NT2/D1 (cell line): ENCODE measurements around the gene ALG1.

Experiments
- DNase-seq: peaks from one replicate; pipeline ENCODE4 v3.0.0-alpha.2; 2011; ENCODE audit warnings: low read depth, low spot score
- H3K27me3 ChIP-seq: 2 replicates; pipeline ENCODE4 v1.6.0; 2011; ENCODE audit warnings: mild to moderate bottlenecking; ENCODE audit not compliant: insufficient read length, insufficient read depth
- H3K36me3 ChIP-seq: 2 replicates; pipeline ENCODE4 v1.6.1; 2011; ENCODE audit warnings: mild to moderate bottlenecking, low read length, mixed read lengths; ENCODE audit not compliant: insufficient read depth, insufficient read length
- H3K4me1 ChIP-seq: 2 replicates; pipeline ENCODE4 v1.5.1; 2011; ENCODE audit not compliant: insufficient read depth, insufficient read length
- H3K4me3 ChIP-seq: 2 replicates; pipeline ENCODE4 v1.5.1; 2011; ENCODE audit warnings: low read depth; ENCODE audit not compliant: insufficient read length
- H3K9ac ChIP-seq: 2 replicates; pipeline ENCODE4 v1.6.0; 2011; ENCODE audit warnings: low read depth; ENCODE audit not compliant: insufficient read length
- H3K9me3 ChIP-seq: 2 replicates; pipeline ENCODE4 v1.5.1; 2011; ENCODE audit warnings: mild to moderate bottlenecking, low read length; ENCODE audit not compliant: insufficient read depth
- SUZ12 ChIP-seq: IDR thresholded peaks from 2 replicates; pipeline ENCODE4 v1.6.1; 2011; ENCODE audit not compliant: insufficient read length, insufficient read depth; ENCODE audit errors: extremely low read depth
- YY1 ChIP-seq: IDR thresholded peaks from 2 replicates; pipeline ENCODE4 v1.6.1; 2011; ENCODE audit not compliant: insufficient read length, insufficient read depth
- ZNF274 ChIP-seq: IDR thresholded peaks from 2 replicates; pipeline ENCODE4 v1.6.1; 2011; ENCODE audit warnings: mild to moderate bottlenecking, low read depth, low read length

Gene ALG1

GRCh38 chr16:5046914-5047313, 24.7 kb upstream of the ALG1 start:
- H3K27me3 ChIP-seq = no peaks in the 10 kb centered on the region
- peaks cover 23% of the 10 kb centered on the region for H3K36me3 ChIP-seq
- peaks cover 6% of the 10 kb centered on the region for H3K4me1 ChIP-seq
- H3K4me3 ChIP-seq = no peak overlapping the region
- TF ChIP-seq YY1 (no peak), ZNF274 (no peak), SUZ12 (no peak)
- H3K9ac ChIP-seq = no peak overlapping the region
- H3K9me3 ChIP-seq = no peaks in the 10 kb centered on the region
- no peak for DNase-seq

- Histone ChIP-seq H3K36me3 (peaks cover 8% of the 10 kb centered on the region), H3K9me3 (no peaks in the 10 kb centered on the region), H3K4me3 (no peak overlapping the region), H3K9ac (no peak overlapping the region), H3K4me1 (peaks cover 5% of the 10 kb centered on the region), H3K27me3 (no peaks in the 10 kb centered on the region)
- TF ChIP-seq SUZ12 (no peak), ZNF274 (no peak), YY1 (no peak)
- no peak for DNase-seq
These were observed 16.5 kb upstream of the ALG1 start for GRCh38 chr16:5054876-5055865.

DNA sequence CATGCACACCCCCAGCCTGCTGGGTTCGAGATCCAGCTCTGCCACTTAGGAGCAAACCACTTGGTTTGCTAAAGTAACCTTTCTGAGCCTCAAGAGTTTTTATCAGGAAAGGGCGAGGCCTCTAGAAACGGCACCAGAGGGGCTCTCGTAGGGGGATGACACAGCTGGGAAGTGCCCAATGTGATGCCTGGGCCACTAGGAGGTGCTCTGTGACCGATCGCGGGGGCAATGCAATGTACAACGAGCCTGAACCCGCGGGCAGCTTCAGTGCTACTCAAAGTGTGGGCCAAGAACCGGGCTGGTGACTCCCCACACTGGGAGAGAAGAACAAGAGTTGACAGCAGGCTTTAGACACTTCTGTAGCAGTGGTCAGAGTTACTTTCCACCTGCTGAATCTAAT, 15.3 kb upstream of the ALG1 start:
- Histone ChIP-seq H3K4me1 (peaks cover 8% of the 10 kb centered on the region), H3K4me3 (no peak overlapping the region), H3K9me3 (no peaks in the 10 kb centered on the region), H3K36me3 (peaks cover 8% of the 10 kb centered on the region), H3K27me3 (no peaks in the 10 kb centered on the region), H3K9ac (peak overlapping the region; percentile 5)
- DNase-seq = no peak
- no peak for TF ChIP-seq ZNF274

GRCh38 chr16:5058476-5058875, 13.2 kb upstream of the ALG1 start:
- no peaks in the 10 kb centered on the region for H3K27me3 ChIP-seq
- DNase-seq = peak; percentile 96
- H3K4me1 ChIP-seq = peaks cover 18% of the 10 kb centered on the region
- no peaks in the 10 kb centered on the region for H3K9me3 ChIP-seq
- peak overlapping the region; percentile 16 for H3K4me3 ChIP-seq
- H3K9ac ChIP-seq = peak overlapping the region; percentile 46
- H3K36me3 ChIP-seq = peaks cover 8% of the 10 kb centered on the region
- no peak for TF ChIP-seq ZNF274
- TF ChIP-seq YY1 = no peak
- no peak for TF ChIP-seq SUZ12

GRCh38 chr16:5059386-5060072, 12.1 kb upstream of the ALG1 start:
- peak; percentile 77 for DNase-seq
- TF ChIP-seq SUZ12 (no peak), YY1 (no peak), ZNF274 (no peak)
- H3K4me3 ChIP-seq = no peak overlapping the region
- H3K9me3 ChIP-seq = no peaks in the 10 kb centered on the region
- H3K36me3 ChIP-seq = peaks cover 4% of the 10 kb centered on the region
- H3K4me1 ChIP-seq = peaks cover 18% of the 10 kb centered on the region
- peak overlapping the region; percentile 79 for H3K9ac ChIP-seq
- H3K27me3 ChIP-seq = no peaks in the 10 kb centered on the region

- Histone ChIP-seq H3K4me3 (no peak overlapping the region), H3K4me1 (peaks cover 18% of the 10 kb centered on the region), H3K36me3 (peaks cover 4% of the 10 kb centered on the region), H3K27me3 (no peaks in the 10 kb centered on the region), H3K9ac (peak overlapping the region; percentile 79), H3K9me3 (no peaks in the 10 kb centered on the region)
- DNase-seq = no peak
- TF ChIP-seq SUZ12 (no peak), ZNF274 (no peak), YY1 (no peak)
These were observed 11.5 kb upstream of the ALG1 start for GRCh38 chr16:5060073-5060641.

DNA sequence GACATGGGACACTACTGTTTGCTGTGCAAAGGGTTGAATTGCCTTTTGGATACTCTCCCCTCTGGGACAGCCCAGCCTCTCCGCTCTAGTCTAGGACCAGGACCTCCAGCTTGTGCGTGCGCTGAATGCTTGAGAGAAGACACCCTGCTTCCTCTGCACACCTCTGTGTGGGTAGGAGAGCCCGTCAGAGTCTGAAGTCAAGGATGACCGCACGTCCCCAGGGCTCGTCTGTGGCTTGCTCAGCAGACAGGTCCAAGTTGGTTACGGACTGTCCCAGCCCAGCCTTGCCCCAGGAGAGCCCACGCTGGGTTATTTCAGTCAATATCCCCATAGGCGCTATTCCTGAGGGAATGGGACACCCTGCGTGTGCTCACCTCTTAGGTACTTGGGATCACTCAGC, 9.6 kb upstream of the ALG1 start:
- no peaks in the 10 kb centered on the region for H3K36me3 ChIP-seq
- no peaks in the 10 kb centered on the region for H3K9me3 ChIP-seq
- H3K9ac ChIP-seq = no peak overlapping the region
- H3K4me3 ChIP-seq = no peak overlapping the region
- no peaks in the 10 kb centered on the region for H3K27me3 ChIP-seq
- peaks cover 26% of the 10 kb centered on the region for H3K4me1 ChIP-seq
- TF ChIP-seq SUZ12 (no peak), YY1 (no peak), ZNF274 (no peak)
- no peak for DNase-seq
